ENCODE results near the gene L1CAM.

Gene L1CAM

GRCh38 chrX:153864561-153865320 is 21.2 kb downstream of the L1CAM start:
- DNase-seq (ENCODE audit: low spot score) = no peak

- DNase-seq (ENCODE audit: low spot score) = no peak
These were observed 21.9 kb downstream of the L1CAM start for GRCh38 chrX:153864101-153864500.

- DNase-seq (ENCODE audit: low spot score) = no peak
These were observed 22.6 kb downstream of the L1CAM start for GRCh38 chrX:153863251-153863991.

GRCh38 chrX:153862369-153863250 is 23.4 kb downstream of the L1CAM start:
- DNase-seq (ENCODE audit: low spot score) = peak; percentile 1

GRCh38 chrX:153861733-153862310 is 24.2 kb downstream of the L1CAM start:
- DNase-seq (ENCODE audit: low spot score) = no peak

GRCh38 chrX:153861151-153861550 is 24.8 kb downstream of the L1CAM start:
- DNase-seq (ENCODE audit: low spot score) = peak; percentile 1

- no peak for DNase-seq (ENCODE audit: low spot score)
These were observed 28.5 kb downstream of the L1CAM start for GRCh38 chrX:153857348-153857903.

- DNase-seq (ENCODE audit: low spot score) = no peak
These were observed 31.3 kb downstream of the L1CAM start for GRCh38 chrX:153854702-153855101.

- no peak for DNase-seq (ENCODE audit: low spot score)
These were observed 32.1 kb downstream of the L1CAM start for GRCh38 chrX:153853902-153854267.

- no peak for DNase-seq (ENCODE audit: low spot score)
These were observed 32.6 kb downstream of the L1CAM start for GRCh38 chrX:153853180-153853901.

GRCh38 chrX:153851981-153852380 is 34.0 kb downstream of the L1CAM start:
- no peak for DNase-seq (ENCODE audit: low spot score)

- no peak for DNase-seq (ENCODE audit: low spot score)
These were observed 37.6 kb downstream of the L1CAM start for GRCh38 chrX:153848325-153848724.

GRCh38 chrX:153845842-153846241 is 40.1 kb downstream of the L1CAM start:
- no peak for DNase-seq (ENCODE audit: low spot score)

- no peak for DNase-seq (ENCODE audit: low spot score)
These were observed 40.8 kb downstream of the L1CAM start for GRCh38 chrX:153845195-153845594.

GRCh38 chrX:153844509-153845082 is 41.4 kb downstream of the L1CAM start:
- DNase-seq (ENCODE audit: low spot score) = no peak

GRCh38 chrX:153836921-153837320 is 49.1 kb downstream of the L1CAM start:
- DNase-seq (ENCODE audit: low spot score) = no peak

- DNase-seq (ENCODE audit: low spot score) = no peak
These were observed 53.2 kb downstream of the L1CAM start for GRCh38 chrX:153832728-153833127.

GRCh38 chrX:153831429-153832150 is 54.4 kb downstream of the L1CAM start:
- DNase-seq (ENCODE audit: low spot score) = no peak

GRCh38 chrX:153830640-153831428 is 55.1 kb downstream of the L1CAM start:
- no peak for DNase-seq (ENCODE audit: low spot score)

Data from germinal center (tissue), 1 donor.